HuH-7.5 (cell line): ENCODE measurements around the gene AFG1L.
"Not testable (repeated sequence)": the region's sequence is repeated elsewhere in the genome, so short reads cannot be mapped to it uniquely, and the experiment has no call there.

Source experiments
- DNase-seq: peaks from one replicate; pipeline ENCODE4 v3.0.0; 2011; ENCODE audit warnings: low spot score

AFG1L gene

GRCh38 chr6:108518714-108519576, 224.1 kb downstream of the AFG1L start:
- no peak for DNase-seq

- DNase-seq: no peak
These were observed 226.8 kb downstream of the AFG1L start for GRCh38 chr6:108521616-108522107.

GRCh38 chr6:108523697-108524096, 228.8 kb downstream of the AFG1L start:
- DNase-seq: no peak

- no peak for DNase-seq
These were observed 229.8 kb downstream of the AFG1L start for GRCh38 chr6:108524528-108525248.

- DNase-seq: peak; percentile 23
These were observed 231.9 kb downstream of the AFG1L start for GRCh38 chr6:108526739-108527174.

GRCh38 chr6:108528878-108529277, 234.0 kb downstream of the AFG1L start:
- no peak for DNase-seq

GRCh38 chr6:108531332-108531731, 236.5 kb downstream of the AFG1L start:
- no peak for DNase-seq

- DNase-seq: no peak
These were observed 240.4 kb downstream of the AFG1L start for GRCh38 chr6:108535114-108535742.

- DNase-seq: not testable (repeated sequence)
These were observed 241.2 kb downstream of the AFG1L start for GRCh38 chr6:108535920-108536535.

- DNase-seq: peak; percentile 39
These were observed 247.2 kb downstream of the AFG1L start for GRCh38 chr6:108541843-108542759.

- DNase-seq: no peak
These were observed 248.5 kb downstream of the AFG1L start for GRCh38 chr6:108543175-108543940.

GRCh38 chr6:108544606-108545005, 249.8 kb downstream of the AFG1L start:
- no peak for DNase-seq

GRCh38 chr6:108546079-108547049, 251.5 kb downstream of the AFG1L start:
- DNase-seq: no peak

- no peak for DNase-seq
These were observed 254.4 kb downstream of the AFG1L start for GRCh38 chr6:108549241-108549640.

- DNase-seq: no peak
These were observed 254.9 kb downstream of the AFG1L start for GRCh38 chr6:108549741-108550140.

- DNase-seq: no peak
These were observed 255.4 kb downstream of the AFG1L start for GRCh38 chr6:108550256-108550655.

- no peak for DNase-seq
These were observed 260.7 kb downstream of the AFG1L start for GRCh38 chr6:108555399-108556052.

GRCh38 chr6:108556250-108556649, 261.4 kb downstream of the AFG1L start:
- no peak for DNase-seq
